Endothelial cell (in vitro differentiated cells): ENCODE measurements around the gene RBM5. TPM values are rescaled to one million over a fixed set of nuclear protein-coding genes. Genes with fewer than 3 reads are reported as not detected.

ENCODE experiments used
- DNase-seq: peaks from one replicate; pipeline ENCODE4 v3.0.0; 2021; ENCODE audit warnings: low spot score
- H3K27ac Mint-ChIP-seq: one replicate; pipeline ENCODE4 v1.8.0; 2021; ENCODE audit warnings: mixed read lengths, inconsistent platforms; ENCODE audit not compliant: unreplicated experiment
- H3K27me3 Mint-ChIP-seq: one replicate; pipeline ENCODE4 v1.8.0; 2021; ENCODE audit warnings: mild to moderate bottlenecking, moderate library complexity, mixed read lengths, inconsistent platforms; ENCODE audit not compliant: unreplicated experiment
- H3K36me3 Mint-ChIP-seq: one replicate; pipeline ENCODE4 v1.8.0; 2021; ENCODE audit warnings: mild to moderate bottlenecking, low read depth, mixed read lengths, inconsistent platforms; ENCODE audit not compliant: unreplicated experiment
- H3K4me1 Mint-ChIP-seq: one replicate; pipeline ENCODE4 v1.8.0; 2021; ENCODE audit warnings: mild to moderate bottlenecking, mixed read lengths, inconsistent platforms; ENCODE audit not compliant: unreplicated experiment
- H3K4me3 Mint-ChIP-seq: one replicate; pipeline ENCODE4 v1.8.0; 2021; ENCODE audit warnings: mild to moderate bottlenecking, mixed read lengths, inconsistent platforms; ENCODE audit not compliant: unreplicated experiment
- H3K9me3 Mint-ChIP-seq: one replicate; pipeline ENCODE4 v1.8.0; 2021; ENCODE audit warnings: mixed read lengths, inconsistent platforms; ENCODE audit not compliant: unreplicated experiment
- total RNA-seq: library from RNA; stranded (reverse); fragmentation: NEBNext Ultra II Directional; extraction: Animal tissue kit (Norgen Biotek cat#: 25700); gene quantifications from one replicate; pipeline ENCODE4 v1.2.1, GENCODE V29; 2021; ENCODE audit not compliant: unreplicated experiment
- TF ChIP-seq, protein P1 (sequence below): fragments of 200-600 bp; sonication (generic); IDR thresholded peaks from one replicate; pipeline ENCODE4 v1.5.0; 2021; ENCODE audit warnings: antibody characterized with exemption; ENCODE audit not compliant: unreplicated experiment

The RBM5 gene
- total RNA-seq, 1 donor from 2014 or later, result 219 TPM

DNA sequence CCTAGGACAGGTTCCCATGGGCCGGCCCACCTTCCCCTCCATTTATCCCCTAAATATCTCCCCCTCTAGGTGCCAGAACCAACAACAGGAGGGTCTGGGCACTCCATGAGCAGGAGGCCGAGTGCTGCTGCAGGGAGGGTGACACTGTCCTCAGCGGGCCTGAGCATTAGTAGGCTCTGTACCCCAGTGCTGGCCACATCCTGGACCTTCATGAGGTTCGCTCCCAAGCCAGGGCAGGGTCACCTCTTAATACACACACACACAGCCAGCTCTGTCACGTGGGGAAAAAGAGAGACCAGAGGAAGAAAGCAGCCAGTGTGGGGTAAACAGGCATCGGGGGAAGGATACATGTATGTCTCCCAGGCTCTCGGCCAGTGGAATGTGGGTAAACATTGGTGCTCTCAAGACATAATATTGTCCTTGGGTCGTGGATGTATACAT lies 38.6 kb downstream of the RBM5 start:
- Mint-ChIP-seq H3K4me3 (no peak overlapping the region), H3K4me1 (peaks cover 6% of the 10 kb centered on the region), H3K27me3 (peaks cover 20% of the 10 kb centered on the region), H3K27ac (peak overlapping the region; percentile 52), H3K9me3 (no peaks in the 10 kb centered on the region), H3K36me3 (no peaks in the 10 kb centered on the region)
- TF ChIP-seq, protein P1, sequence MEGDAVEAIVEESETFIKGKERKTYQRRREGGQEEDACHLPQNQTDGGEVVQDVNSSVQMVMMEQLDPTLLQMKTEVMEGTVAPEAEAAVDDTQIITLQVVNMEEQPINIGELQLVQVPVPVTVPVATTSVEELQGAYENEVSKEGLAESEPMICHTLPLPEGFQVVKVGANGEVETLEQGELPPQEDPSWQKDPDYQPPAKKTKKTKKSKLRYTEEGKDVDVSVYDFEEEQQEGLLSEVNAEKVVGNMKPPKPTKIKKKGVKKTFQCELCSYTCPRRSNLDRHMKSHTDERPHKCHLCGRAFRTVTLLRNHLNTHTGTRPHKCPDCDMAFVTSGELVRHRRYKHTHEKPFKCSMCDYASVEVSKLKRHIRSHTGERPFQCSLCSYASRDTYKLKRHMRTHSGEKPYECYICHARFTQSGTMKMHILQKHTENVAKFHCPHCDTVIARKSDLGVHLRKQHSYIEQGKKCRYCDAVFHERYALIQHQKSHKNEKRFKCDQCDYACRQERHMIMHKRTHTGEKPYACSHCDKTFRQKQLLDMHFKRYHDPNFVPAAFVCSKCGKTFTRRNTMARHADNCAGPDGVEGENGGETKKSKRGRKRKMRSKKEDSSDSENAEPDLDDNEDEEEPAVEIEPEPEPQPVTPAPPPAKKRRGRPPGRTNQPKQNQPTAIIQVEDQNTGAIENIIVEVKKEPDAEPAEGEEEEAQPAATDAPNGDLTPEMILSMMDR, result no peak
- DNase-seq, result no peak

- Mint-ChIP-seq H3K4me3 (no peak overlapping the region), H3K9me3 (no peaks in the 10 kb centered on the region), H3K4me1 (peaks cover 6% of the 10 kb centered on the region), H3K27me3 (peaks cover 17% of the 10 kb centered on the region), H3K27ac (no peak overlapping the region), H3K36me3 (no peaks in the 10 kb centered on the region)
- TF ChIP-seq, protein P1, result no peak
- no peak for DNase-seq
Measured at GRCh38 chr3:50128001-50128400, 39.3 kb downstream of the RBM5 start.

DNA sequence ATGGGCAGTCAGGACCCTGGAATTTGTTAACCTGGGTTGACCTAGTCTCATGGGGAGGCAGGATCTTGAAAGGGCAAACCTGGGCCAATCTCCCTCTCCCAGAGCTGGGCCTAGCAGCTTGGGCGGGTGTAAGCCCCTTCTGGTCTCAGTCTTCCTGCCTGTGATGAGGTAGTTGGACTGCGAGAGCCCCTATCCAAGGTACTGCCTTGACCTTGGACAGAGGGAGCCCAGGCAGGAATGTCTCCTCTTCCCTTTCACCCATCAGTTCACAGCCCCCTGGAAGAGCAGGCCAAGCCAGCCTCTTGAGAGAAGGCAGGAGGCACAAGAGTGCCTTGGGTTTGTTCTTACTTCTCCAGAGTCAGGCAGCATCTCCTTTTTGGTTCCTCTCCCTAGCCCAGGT lies 41.7 kb downstream of the RBM5 start:
- H3K27ac Mint-ChIP-seq, result no peak overlapping the region
- no peaks in the 10 kb centered on the region for H3K4me1 Mint-ChIP-seq
- no peak overlapping the region for H3K4me3 Mint-ChIP-seq
- no peak for DNase-seq
- peaks cover 15% of the 10 kb centered on the region for H3K27me3 Mint-ChIP-seq
- H3K9me3 Mint-ChIP-seq, result no peaks in the 10 kb centered on the region
- no peaks in the 10 kb centered on the region for H3K36me3 Mint-ChIP-seq
- TF ChIP-seq, protein P1, result no peak

DNA sequence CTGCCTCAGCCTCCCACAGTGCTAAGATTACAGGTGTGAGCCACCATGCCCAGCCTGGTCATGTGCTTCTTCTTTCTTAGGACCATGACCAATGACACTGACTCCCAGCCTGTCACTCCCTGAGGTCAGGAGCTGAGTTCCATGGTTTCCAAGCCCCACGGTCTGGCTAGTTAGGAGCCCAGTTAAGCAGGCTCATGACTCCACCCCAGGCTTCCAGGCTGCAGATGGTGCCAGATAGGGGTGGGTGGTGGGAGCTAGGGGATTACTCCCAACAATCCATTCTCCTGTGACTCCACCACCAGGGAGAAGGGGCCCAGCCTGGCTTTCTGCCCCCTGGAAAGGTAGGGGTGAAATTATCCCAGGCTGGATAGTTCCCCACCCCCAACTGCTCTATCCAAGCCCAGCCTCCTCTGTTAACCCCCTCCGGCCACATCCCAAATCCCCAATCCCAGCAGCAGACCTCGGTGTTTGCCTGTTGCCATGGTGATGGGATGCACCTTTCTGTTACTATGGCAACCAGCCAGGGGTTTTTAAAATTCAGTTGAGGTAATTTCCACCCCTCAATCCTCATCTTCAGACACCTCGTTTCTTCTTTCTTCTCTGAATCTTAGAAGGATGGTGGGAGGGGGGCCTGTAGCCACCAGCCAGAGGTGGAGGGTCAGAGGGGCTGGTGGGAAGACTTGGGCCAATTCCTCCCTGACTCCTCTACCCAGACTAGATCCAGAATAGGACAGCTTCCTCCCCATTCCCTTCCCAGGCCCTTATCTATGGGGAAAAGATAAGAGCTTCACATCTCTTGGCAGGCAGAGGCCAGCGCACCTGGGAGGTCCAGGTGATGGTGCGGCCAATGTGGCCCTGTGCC lies 43.9 kb downstream of the RBM5 start:
- Mint-ChIP-seq H3K4me3 (no peak overlapping the region), H3K27ac (peak overlapping the region; percentile 45)
- no peak for DNase-seq

DNA sequence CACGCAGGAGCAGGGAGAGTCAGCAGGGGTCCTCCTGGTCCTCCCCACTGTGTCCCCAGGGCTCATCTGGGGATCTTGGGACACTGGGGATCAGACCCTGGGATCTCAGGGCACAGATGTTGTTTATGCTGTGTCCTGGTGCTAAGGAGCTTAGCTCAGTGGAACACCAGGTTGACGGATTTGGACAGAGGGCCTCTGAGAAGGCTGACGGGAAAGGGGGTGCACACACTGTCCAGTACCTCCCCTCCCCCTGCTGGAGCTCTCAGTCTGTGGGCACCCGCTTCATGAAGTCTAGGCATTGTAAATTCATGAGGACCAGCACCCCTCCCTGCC lies 44.5 kb downstream of the RBM5 start:
- H3K27ac Mint-ChIP-seq, result peak overlapping the region; percentile 45
- no peak overlapping the region for H3K4me3 Mint-ChIP-seq
- H3K9me3 Mint-ChIP-seq, result no peaks in the 10 kb centered on the region

More for the DNA sequence above, 43.9 kb downstream of the RBM5 start:
- Mint-ChIP-seq H3K4me1 (peaks cover 3% of the 10 kb centered on the region), H3K9me3 (no peaks in the 10 kb centered on the region), H3K27me3 (peaks cover 9% of the 10 kb centered on the region), H3K36me3 (no peaks in the 10 kb centered on the region)
- TF ChIP-seq, protein P1, result no peak

More for the DNA sequence above, 44.5 kb downstream of the RBM5 start:
- TF ChIP-seq, protein P1, result no peak
- Mint-ChIP-seq H3K27me3 (peaks cover 7% of the 10 kb centered on the region), H3K4me1 (peaks cover 4% of the 10 kb centered on the region), H3K36me3 (no peaks in the 10 kb centered on the region)
- no peak for DNase-seq
